ENCODE results near the gene ARHGAP26. TPM values are rescaled to one million over a fixed set of nuclear protein-coding genes. Genes with fewer than 3 reads are reported as not detected.

ARHGAP26 gene
- total RNA-seq, 4 donors from 2014 or later: 11.0 to 23.3 (median 14.3) TPM

- intact Hi-C loops (cut with DNase I; ENCODE audit: low total_unique reads): no loop called here
- H3K4me3 ChIP-seq (ENCODE audit: low read depth, poor library complexity, severe bottlenecking): no peak overlapping the region
- WGBS, 2 donors: 87 to 96% methylated on average over 3 of the region's 3 CpGs
- TF ChIP-seq POLR2A (IDR thresholded peaks at IDR 0.05) (no peak), CTCF (IDR thresholded peaks at IDR 0.05) (no peak)
- DNase-seq (ENCODE audit: low spot score in 2 of 2): no peak
Observed at GRCh38 chr5:143251190-143251589, 481.0 kb downstream of the ARHGAP26 start.

GRCh38 chr5:143251946-143252345, 481.8 kb downstream of the ARHGAP26 start:
- intact Hi-C loops (cut with DNase I; ENCODE audit: low total_unique reads): no loop called here
- DNase-seq (ENCODE audit: low spot score in 2 of 2): no peak
- H3K4me3 ChIP-seq (ENCODE audit: low read depth, poor library complexity, severe bottlenecking): no peak overlapping the region
- whole genome bisulfite sequencing, 2 donors: 93 to 98% methylated on average over 4 of the region's 4 CpGs
- no peak for TF ChIP-seq POLR2A (IDR thresholded peaks at IDR 0.05)
- no peak for TF ChIP-seq CTCF (IDR thresholded peaks at IDR 0.05)

GRCh38 chr5:143254819-143255218, 484.6 kb downstream of the ARHGAP26 start:
- no peak for TF ChIP-seq CTCF (IDR thresholded peaks at IDR 0.05)
- TF ChIP-seq POLR2A (IDR thresholded peaks at IDR 0.05): no peak
- WGBS, 2 donors: 62 to 74% methylated on average over 7 of the region's 7 CpGs
- intact Hi-C loops (cut with DNase I; ENCODE audit: low total_unique reads): no loop called here
- DNase-seq (ENCODE audit: low spot score in 2 of 2): no peak
- no peak overlapping the region for H3K4me3 ChIP-seq (ENCODE audit: low read depth, poor library complexity, severe bottlenecking)

GRCh38 chr5:143258559-143259253, 488.5 kb downstream of the ARHGAP26 start:
- no peak for DNase-seq (ENCODE audit: low spot score in 2 of 2)
- intact Hi-C loops (cut with DNase I; ENCODE audit: low total_unique reads): no loop called here
- TF ChIP-seq POLR2A (IDR thresholded peaks at IDR 0.05) (no peak), CTCF (IDR thresholded peaks at IDR 0.05) (no peak)
- H3K4me3 ChIP-seq (ENCODE audit: low read depth, poor library complexity, severe bottlenecking): no peak overlapping the region
- WGBS, 2 donors: 93 to 95% methylated on average over 12 of the region's 12 CpGs

GRCh38 chr5:143259254-143259605, 489.1 kb downstream of the ARHGAP26 start:
- WGBS, 2 donors: 77 to 84% methylated on average over 7 of the region's 7 CpGs
- intact Hi-C loops (cut with DNase I; ENCODE audit: low total_unique reads): no loop called here
- no peak for DNase-seq (ENCODE audit: low spot score in 2 of 2)
- TF ChIP-seq CTCF (IDR thresholded peaks at IDR 0.05) (no peak), POLR2A (IDR thresholded peaks at IDR 0.05) (no peak)
- H3K4me3 ChIP-seq (ENCODE audit: low read depth, poor library complexity, severe bottlenecking): no peak overlapping the region

Data from lower leg skin (tissue), 4 donors.